Osteocyte (in vitro differentiated cells): ENCODE results near the gene HSF2. TPM values are rescaled to one million over a fixed set of nuclear protein-coding genes. Genes with fewer than 3 reads are reported as not detected.

Experiments
- DNase-seq: peaks from one replicate; pipeline ENCODE4 v3.0.0; 2021; ENCODE audit warnings: mixed read lengths; ENCODE audit not compliant: unreplicated experiment; ENCODE audit errors: extremely low spot score
- H3K27ac Mint-ChIP-seq: one replicate; pipeline ENCODE4 v1.8.0; 2021; ENCODE audit warnings: mild to moderate bottlenecking, mixed read lengths; ENCODE audit not compliant: unreplicated experiment
- H3K27me3 Mint-ChIP-seq: one replicate; pipeline ENCODE4 v1.8.0; 2021; ENCODE audit warnings: mixed read lengths; ENCODE audit not compliant: unreplicated experiment
- H3K36me3 Mint-ChIP-seq: one replicate; pipeline ENCODE4 v1.8.0; 2021; ENCODE audit warnings: mixed read lengths; ENCODE audit not compliant: unreplicated experiment
- H3K4me1 Mint-ChIP-seq: one replicate; pipeline ENCODE4 v1.8.0; 2021; ENCODE audit warnings: mixed read lengths; ENCODE audit not compliant: unreplicated experiment
- H3K4me3 Mint-ChIP-seq: one replicate; pipeline ENCODE4 v1.8.0; 2021; ENCODE audit warnings: mild to moderate bottlenecking, moderate library complexity, mixed read lengths; ENCODE audit not compliant: unreplicated experiment
- H3K9me3 Mint-ChIP-seq: one replicate; pipeline ENCODE4 v1.8.0; 2021; ENCODE audit warnings: mixed read lengths; ENCODE audit not compliant: unreplicated experiment
- CTCF ChIP-seq: fragments of 200-600 bp; sonication (generic); IDR thresholded peaks from 2 replicates; pipeline ENCODE4 v1.5.0; 2021; ENCODE audit warnings: antibody characterized with exemption, mild to moderate bottlenecking, moderate library complexity
- total RNA-seq: library from RNA; stranded (reverse); gene quantifications from 2 replicates; pipeline ENCODE4 v1.2.1, GENCODE V29; 2021

HSF2 gene
- total RNA-seq, 1 donor from 2014 or later = 15.5 TPM

DNA sequence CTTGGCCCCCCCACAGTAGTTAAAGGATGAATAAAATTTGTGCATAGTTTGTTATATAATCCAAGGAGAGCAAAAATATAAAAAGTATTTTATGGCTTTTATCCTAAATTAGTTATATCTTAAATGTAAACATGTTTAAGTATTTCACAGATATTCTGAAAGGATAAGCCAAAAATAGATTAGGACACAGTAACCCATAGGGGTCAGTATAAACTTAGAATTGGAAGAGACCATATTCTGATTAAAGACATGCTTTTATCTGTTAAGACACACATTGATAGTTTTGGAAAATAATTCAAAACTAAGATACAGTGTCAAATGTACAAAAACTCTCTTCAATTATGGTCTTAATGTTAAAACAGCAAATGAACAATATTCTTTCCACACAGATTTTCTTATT lies 76.7 kb downstream of the HSF2 start:
- peak; percentile 71 for TF ChIP-seq CTCF
- Mint-ChIP-seq H3K4me3 (no peak overlapping the region), H3K27me3 (no peaks in the 10 kb centered on the region), H3K4me1 (peaks cover 3% of the 10 kb centered on the region), H3K9me3 (no peaks in the 10 kb centered on the region), H3K27ac (no peak overlapping the region), H3K36me3 (no peaks in the 10 kb centered on the region)
- DNase-seq = no peak

DNA sequence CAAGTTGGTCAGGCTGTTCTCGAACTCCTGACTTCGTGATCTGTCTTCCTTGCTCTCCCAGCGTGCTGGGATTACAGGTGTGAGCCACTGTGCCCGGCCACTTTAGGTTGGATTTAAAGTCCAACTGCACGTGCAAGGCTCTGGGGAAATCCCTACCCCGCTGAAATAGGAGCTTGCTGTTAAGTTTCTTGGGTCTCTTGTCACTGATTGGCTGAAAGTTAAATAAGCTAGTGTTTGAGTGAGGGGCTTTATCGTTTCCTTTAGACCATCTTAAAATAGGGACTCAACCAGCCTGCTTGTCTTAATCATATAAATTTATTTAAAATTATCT lies 83.3 kb downstream of the HSF2 start:
- H3K9me3 Mint-ChIP-seq = no peaks in the 10 kb centered on the region
- H3K27ac Mint-ChIP-seq = peak overlapping the region; percentile 93
- peaks cover 52% of the 10 kb centered on the region for H3K4me1 Mint-ChIP-seq
- peak overlapping the region; percentile 86 for H3K4me3 Mint-ChIP-seq
- no peak for TF ChIP-seq CTCF
- no peaks in the 10 kb centered on the region for H3K36me3 Mint-ChIP-seq
- no peaks in the 10 kb centered on the region for H3K27me3 Mint-ChIP-seq
- DNase-seq = no peak

Other genes starting within 250 kb of the HSF2 start
- gene SERINC1, start 72.2 kb downstream of the HSF2 start, total RNA-seq = 209 and 215 TPM in 2 replicates
- 28.7 and 35.0 TPM in 2 replicates for gene PKIB, start 210.8 kb downstream of the HSF2 start, total RNA-seq